ENCODE results near the gene SUV39H2.

DNA sequence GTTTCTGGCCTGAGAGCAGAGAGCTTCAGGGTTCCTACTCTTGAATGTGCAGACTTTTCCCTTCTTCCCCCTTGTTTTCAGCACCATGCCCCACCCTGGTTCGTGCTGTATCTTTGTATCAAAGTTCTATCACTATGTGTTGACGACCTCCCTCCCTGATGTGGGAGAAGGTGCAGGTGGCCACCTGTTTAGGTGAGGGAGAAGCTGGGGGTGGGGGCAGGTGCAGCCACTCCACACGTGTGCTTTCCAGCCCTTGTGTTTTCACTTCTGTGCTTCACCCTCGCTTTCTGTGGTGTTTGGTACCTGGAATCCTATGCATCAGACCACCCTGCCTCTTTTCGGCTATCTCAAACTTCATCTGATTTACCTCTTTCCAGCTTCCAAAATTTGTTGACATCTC is 19.6 kb upstream of the SUV39H2 start:
- TF ChIP-seq, protein P1, sequence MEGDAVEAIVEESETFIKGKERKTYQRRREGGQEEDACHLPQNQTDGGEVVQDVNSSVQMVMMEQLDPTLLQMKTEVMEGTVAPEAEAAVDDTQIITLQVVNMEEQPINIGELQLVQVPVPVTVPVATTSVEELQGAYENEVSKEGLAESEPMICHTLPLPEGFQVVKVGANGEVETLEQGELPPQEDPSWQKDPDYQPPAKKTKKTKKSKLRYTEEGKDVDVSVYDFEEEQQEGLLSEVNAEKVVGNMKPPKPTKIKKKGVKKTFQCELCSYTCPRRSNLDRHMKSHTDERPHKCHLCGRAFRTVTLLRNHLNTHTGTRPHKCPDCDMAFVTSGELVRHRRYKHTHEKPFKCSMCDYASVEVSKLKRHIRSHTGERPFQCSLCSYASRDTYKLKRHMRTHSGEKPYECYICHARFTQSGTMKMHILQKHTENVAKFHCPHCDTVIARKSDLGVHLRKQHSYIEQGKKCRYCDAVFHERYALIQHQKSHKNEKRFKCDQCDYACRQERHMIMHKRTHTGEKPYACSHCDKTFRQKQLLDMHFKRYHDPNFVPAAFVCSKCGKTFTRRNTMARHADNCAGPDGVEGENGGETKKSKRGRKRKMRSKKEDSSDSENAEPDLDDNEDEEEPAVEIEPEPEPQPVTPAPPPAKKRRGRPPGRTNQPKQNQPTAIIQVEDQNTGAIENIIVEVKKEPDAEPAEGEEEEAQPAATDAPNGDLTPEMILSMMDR (IDR thresholded peaks at IDR 0.05): no peak
- TF ChIP-seq POLR2A (IDR thresholded peaks at IDR 0.05): no peak

All from uterus (tissue), 2 donors.